Measurements from ENCODE around the gene RAPH1.

DNA sequence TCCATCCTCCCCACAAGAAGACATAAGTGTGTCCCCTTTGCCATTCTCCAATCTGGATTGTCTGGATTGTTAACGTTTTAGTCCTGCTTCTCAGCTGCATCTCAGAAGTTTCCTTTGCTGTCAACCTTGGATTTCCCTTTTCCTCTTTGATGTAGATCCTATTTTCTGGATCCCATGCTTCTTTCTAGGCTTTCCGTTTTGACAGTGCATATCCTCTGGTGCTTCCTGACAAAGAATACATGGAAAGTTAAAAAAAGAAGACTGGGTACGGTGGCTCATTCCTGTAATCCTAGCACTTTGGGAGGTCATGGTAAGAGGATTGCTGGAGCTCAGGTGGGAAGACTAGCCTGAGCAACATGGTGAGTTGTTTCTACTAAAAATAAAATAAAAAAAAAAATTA is 180.1 kb downstream of the RAPH1 start:
- TF ChIP-seq POLR2AphosphoS5 (IDR thresholded peaks at IDR 0.05; ENCODE audit: borderline replicate concordance, low read depth, low read length) (no peak), EZH2 (IDR thresholded peaks at IDR 0.05) (no peak), FOXP2 (optimal IDR thresholded peaks at IDR 0.05; ENCODE audit: control extremely low read depth, extremely low read length, insufficient read depth) (no peak)
